Right ventricle myocardium inferior (tissue), 1 donor: Measurements from ENCODE around the gene RBM38. TPM values are rescaled to one million over a fixed set of nuclear protein-coding genes. Genes with fewer than 3 reads are reported as not detected.
"Not testable (repeated sequence)": the region's sequence is repeated elsewhere in the genome, so short reads cannot be mapped to it uniquely, and the experiment has no call there.

Experiments
- ATAC-seq: fragments of 200-7000 bp; cut with Tn5 transposase; one replicate; pipeline ENCODE4 v1.9.1; 2020; ENCODE audit warnings: mild to moderate bottlenecking, moderate library complexity
- DNase-seq: peaks from one replicate; pipeline ENCODE4 v3.0.0; 2021; ENCODE audit errors: missing footprints
- intact Hi-C: fragments of 100-400 bp; cut with DNase I; formaldehyde crosslinking; loops from one replicate; pipeline ENCODE4 v1.11.0; 2022
- long read RNA-seq: library from polyadenylated mRNA; unstranded; transcript quantifications from one replicate; pipeline ENCODE4 v2.0.0, GENCODE V29; 2021
- total RNA-seq: library from RNA; stranded (reverse); fragmentation: NEBNext Ultra II Directional; extraction: Animal tissue kit (Norgen Biotek cat#: 25700); gene quantifications from one replicate; pipeline ENCODE4 v1.2.1, GENCODE V29; 2021
- donor health status: DM: no; HTN: yes; CAD: no; lungs with severe emphysema.

RBM38 gene
- 89.6 TPM for total RNA-seq
- long read RNA-seq, transcript RBM38-203 (4 exons, 2,382 nt) = major isoform, 97 of 165 reads
- long read RNA-seq, transcript RBM38-205 (3 exons, 686 nt) = minor isoform, 6 of 165 reads
- long read RNA-seq, partial matches to known transcripts = 58 of 165 reads
- long read RNA-seq, other reads (novel, unspliced or antisense) = 3 of 165 reads

DNA sequence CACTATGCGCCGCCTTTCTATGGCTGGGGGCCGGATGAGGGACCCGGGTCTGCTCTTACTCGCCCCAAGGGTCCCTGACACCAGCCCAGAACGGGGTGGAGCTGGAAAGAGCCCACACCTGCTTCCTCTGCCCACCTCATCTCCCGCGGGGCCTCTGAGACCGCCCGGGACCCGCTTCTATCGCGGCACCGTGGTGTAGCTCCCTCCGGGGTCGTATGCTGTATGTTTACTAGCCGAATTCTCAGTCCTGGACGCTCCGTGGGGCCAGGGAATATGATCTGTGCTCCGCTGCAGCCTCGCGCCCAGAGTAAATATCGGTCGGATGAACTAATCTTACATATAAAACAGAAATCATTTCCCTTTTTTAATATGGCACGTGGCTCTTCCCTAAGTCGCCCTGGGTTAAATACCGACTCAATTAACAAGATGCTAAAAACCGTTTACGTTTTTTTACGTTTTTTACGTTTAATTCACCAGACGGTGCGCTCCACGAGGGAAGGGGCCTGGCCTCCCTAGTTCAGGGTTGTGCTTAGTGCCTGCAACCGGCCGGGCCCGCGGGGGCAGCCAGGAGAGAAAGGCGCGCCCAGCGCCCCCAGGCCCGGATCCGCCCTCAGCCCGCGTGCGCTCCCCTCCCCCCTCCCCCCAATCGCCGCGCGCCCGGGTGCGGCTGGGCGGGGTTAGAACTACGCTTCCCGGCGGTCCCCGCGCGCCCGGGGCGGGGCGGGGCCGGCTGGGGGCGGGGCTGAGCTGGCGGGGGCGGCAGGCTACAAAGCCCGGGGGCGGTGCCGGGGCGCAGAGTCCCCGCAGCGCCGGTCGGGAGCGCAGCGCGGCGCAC lies at the start of gene RBM38:
RBM38 (plus strand) TSS at position 793 of the 835 bp plus-strand sequence. CDS start 186 bp downstream, outside the sequence.
- ATAC-seq = peak; percentile 72
- intact Hi-C loops = no loop called here

DNA sequence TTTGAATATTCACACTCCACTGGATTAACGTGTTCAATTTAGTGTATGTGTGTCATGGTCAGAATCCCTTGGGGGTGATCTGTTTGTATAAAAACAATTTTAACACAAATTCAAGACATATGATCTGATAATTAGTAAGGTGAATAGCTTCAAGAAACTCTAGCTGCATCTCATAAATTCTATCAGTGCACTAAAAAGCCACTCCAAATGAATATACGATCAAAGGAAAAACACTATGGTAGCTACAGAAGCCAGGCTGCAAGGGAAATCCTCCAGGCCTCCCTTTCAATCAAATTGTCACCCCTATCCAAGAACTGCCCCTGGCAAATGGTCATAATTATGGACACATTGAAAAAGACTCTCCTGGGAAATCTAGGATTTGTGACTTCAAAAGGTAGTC lies 49.5 kb upstream of the RBM38 start:
- intact Hi-C loops = no loop called here
- DNase-seq (no peak), ATAC-seq (no peak)

More for the DNA sequence above, at the start of gene RBM38:
- peak; percentile 86 for DNase-seq

GRCh38 chr20:57342829-57343228 lies 48.4 kb upstream of the RBM38 start:
- no peak for DNase-seq
- intact Hi-C loops = no loop called here
- no peak for ATAC-seq

- intact Hi-C loops = loop anchor here (1.0 to 2.0 kb wide), 2 partner anchors 257 to 796 kb away; no protein-coding TSS in a partner anchor
- peak; percentile 83 for DNase-seq
- ATAC-seq = no peak
These were observed 44.7 kb upstream of the RBM38 start for GRCh38 chr20:57346477-57346876.

DNA sequence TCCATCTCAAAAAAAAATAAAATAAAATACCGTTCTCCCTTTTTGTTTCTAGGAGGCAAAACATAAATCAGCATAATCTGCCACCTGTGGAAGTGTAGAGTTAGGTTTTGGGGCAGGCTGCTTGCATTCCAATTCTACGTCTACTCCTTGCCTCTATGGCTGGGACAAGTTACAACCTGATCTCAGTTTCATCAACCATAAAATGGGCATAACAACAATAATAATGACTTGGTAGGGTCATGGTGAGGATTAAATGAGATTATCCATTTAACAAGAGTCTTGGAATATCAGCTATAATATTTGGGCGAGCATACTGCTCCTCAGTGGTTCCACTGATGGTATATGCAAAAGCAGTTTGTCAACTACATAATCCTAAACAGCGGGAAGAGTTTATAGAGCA lies 43.8 kb upstream of the RBM38 start:
- DNase-seq (no peak), ATAC-seq (no peak)
- intact Hi-C loops = loop anchor here (2.0 kb wide), 1 partner anchor 797 kb away; no protein-coding TSS in a partner anchor

DNA sequence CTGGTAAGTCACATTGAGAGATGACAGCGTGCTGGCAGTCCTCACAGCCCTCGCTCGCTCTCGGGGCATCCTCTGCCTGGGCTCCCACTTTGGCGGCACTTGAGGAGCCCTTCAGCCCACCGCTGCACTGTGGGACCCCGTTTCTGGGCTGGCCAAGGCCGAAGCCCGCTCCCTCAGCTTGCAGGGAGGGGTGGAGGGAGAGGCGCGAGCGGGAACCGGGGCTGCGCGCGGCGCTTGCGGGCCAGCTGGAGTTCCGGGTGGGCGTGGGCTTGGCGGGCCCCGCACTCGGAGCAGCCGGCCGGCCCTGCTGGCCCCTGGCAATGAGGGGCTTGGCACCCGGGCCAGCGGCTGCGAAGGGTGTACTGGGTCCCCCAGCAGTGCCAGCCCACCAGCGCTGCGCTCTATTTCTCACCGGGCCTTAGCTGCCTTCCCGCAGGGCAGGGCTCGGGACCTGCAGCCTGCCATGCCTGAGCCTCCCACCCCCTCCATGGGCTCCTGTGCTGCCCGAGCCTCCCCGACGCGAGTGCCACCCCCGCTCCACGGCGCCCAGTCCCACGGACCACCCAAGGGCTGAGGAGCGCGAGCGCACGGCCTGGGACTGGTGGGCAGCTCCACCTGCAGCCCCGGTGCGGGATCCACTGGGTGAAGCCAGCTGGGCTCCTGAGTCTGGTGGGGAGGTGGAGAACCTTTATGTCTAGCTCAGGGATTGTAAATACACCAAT lies 42.8 kb upstream of the RBM38 start:
- DNase-seq = peak; percentile 57
- ATAC-seq, intact Hi-C loops: not testable (repeated sequence)

DNA sequence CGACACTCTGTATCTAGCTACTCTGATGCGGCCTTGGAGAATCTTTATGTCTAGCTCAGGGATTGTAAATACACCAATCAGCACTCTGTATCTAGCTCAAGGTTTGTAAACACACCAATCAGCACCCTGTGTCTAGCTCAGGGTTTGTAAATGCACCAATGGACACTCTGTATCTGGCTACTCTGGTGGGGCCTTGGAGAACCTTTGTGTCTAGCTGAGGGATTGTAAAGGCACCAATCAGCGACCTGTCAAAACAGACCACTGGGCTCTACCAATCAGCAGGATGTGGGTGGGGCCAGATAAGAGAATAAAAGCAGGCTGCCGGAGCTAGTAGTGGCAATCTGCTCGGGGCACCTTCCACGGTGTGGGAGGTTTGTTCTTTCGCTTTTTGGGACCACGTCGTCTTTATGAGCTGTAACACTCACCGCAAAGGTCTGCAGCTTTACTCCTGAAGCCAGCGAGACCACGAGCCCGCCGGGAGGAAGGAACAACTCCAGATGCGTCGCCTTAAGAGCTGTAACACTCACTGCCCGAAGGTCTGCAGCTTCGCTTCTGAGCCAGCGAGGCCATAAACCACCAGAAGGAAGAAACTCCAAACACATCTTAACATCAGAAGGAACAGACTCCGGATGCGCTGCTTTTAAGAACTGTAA lies 42.1 kb upstream of the RBM38 start:
- DNase-seq, ATAC-seq, intact Hi-C loops: not testable (repeated sequence)

DNA sequence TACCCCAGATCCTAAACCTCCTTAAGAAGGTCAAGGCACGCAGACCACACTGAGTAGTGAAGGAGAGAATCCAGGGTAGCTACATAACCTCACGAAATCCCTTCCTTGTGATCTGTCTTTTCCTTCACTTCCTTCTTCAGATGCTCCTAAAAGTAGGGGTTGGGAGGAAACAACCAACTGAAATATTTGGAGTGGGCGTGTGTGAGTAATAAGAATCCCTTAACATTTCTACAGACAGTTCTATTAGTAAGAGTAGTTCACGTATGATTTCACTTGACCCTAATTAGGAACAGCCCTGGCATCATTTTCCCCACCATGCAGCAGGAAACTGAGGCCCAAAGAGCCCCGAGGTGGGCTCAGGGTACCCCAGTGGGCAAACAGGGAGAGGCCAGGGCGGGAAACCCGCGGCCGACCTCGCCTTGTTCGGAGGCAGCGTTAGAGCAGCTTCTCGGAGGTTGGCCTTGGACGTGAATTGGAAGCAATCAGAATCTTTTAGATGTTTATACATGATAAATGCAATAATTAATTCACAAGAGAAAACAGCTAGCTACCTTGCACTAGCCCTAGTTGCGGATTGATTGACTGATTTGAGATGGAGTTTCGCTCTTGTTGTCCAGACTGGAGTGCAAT lies 41.0 kb upstream of the RBM38 start:
- DNase-seq (no peak), ATAC-seq (no peak)
- intact Hi-C loops = no loop called here

- ATAC-seq, intact Hi-C loops, DNase-seq: not testable (repeated sequence)
These were observed 40.5 kb upstream of the RBM38 start for GRCh38 chr20:57350726-57351041.

DNA sequence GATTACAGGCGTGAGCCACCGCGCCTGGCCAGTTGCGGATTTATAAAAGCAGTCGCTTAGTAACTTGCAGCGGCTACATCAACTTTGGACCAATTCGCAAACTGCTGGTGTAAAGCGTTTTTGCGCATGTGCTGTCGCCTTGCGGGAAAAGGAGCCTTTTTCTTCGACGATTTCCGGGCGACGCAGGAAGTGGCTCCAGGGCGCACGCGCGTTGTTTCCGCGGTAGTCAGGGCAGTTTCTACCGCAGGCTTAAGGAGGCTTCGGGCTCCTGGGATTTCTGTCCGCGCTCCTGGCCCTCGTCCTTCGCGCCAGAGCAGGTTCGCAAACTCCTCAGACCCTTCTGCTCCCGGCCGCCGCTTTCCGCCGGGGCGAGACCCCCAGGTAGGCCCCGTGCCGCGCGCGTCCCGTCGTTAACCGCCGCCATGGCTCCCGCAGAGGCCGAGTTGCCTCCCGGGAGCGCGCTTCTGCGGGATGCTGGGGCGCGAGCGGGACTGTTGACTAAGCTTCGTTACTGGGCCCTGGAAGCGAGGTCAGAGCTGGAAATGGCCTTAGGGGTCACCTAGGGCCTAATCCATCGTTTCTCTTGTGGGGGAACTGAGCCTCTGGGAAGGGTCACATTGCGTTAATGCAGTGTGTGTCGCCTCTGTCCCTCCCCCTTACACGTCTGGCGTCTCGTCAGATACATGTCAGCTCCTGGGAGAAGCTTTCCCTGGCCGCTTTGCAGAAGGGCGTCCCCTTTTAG lies 40.0 kb upstream of the RBM38 start, which contains the start of gene RAE1:
RAE1 (plus strand) TSS at position 214 of the 742 bp plus-strand sequence. CDS start 2,784 bp downstream, outside the sequence.
- DNase-seq (peak; percentile 94), ATAC-seq (peak; percentile 88)
- intact Hi-C loops = no loop called here

DNA sequence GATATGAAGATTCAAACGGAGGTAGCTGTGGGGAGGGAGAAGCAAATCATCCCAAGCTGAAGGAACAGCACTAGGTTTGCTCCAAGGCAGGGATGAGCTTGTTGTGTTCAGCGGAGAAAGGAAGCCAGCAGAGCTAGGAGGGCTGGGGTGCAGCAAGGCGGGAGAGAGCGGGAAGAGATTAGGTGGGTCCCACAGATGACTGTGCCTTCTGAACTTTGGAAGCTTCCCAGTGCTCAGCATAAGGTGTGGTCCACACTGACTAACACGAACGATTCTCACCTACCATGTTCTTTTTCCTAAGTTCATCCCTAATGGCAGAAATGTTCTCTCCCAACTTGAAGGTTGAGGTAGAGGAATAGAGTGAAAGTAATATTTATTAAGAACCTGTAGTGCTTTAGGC lies 38.9 kb upstream of the RBM38 start:
- intact Hi-C loops = no loop called here

GRCh38 chr20:57353351-57353750 lies 37.8 kb upstream of the RBM38 start:
- no peak for DNase-seq
- ATAC-seq = no peak
- intact Hi-C loops = no loop called here

More for the DNA sequence above, 38.9 kb upstream of the RBM38 start:
- DNase-seq = no peak
- ATAC-seq = no peak

GRCh38 chr20:57361517-57361916 lies 29.7 kb upstream of the RBM38 start:
- ATAC-seq (no peak), DNase-seq (no peak)
- intact Hi-C loops = no loop called here

- no peak for ATAC-seq
- DNase-seq = no peak
- intact Hi-C loops = no loop called here
These were observed 26.7 kb upstream of the RBM38 start for GRCh38 chr20:57364451-57364850.

GRCh38 chr20:57369596-57369995 lies 21.6 kb upstream of the RBM38 start:
- ATAC-seq = no peak
- DNase-seq = no peak
- intact Hi-C loops = no loop called here

- intact Hi-C loops = loop anchor here (10.0 kb wide), 1 partner anchor 224 kb away; no protein-coding TSS in a partner anchor
- DNase-seq = no peak
- ATAC-seq = no peak
These were observed 20.9 kb upstream of the RBM38 start for GRCh38 chr20:57370316-57370715.

- no peak for ATAC-seq
- DNase-seq = no peak
- intact Hi-C loops = loop anchor here (10.0 kb wide), 1 partner anchor 223 kb away; no protein-coding TSS in a partner anchor
These were observed 19.8 kb upstream of the RBM38 start for GRCh38 chr20:57371363-57371762.

- no peak for ATAC-seq
- intact Hi-C loops = loop anchor here (10.0 kb wide), 1 partner anchor 223 kb away; no protein-coding TSS in a partner anchor
- no peak for DNase-seq
These were observed 19.0 kb upstream of the RBM38 start for GRCh38 chr20:57372157-57372556.
